ENCODE data around the gene ADAMTS6. TPM values are rescaled to one million over a fixed set of nuclear protein-coding genes. Genes with fewer than 3 reads are reported as not detected.

Gene ADAMTS6
- total RNA-seq, 2 experiments from 2014 or later = 1.1 to 1.9 TPM

GRCh38 chr5:65197531-65198455 is 283.9 kb downstream of the ADAMTS6 start:
- ChIA-PET CTCF (interaction anchor here (0.6 to 1.6 kb wide), 2 partner anchors 13 to 156 kb away, joined by 3 read pairs; no protein-coding TSS in a partner anchor), POLR2A (no interaction called here)
- H3K27me3 Mint-ChIP-seq = no peaks in the 10 kb centered on the region
- TF ChIP-seq CTCF (IDR thresholded peaks at IDR 0.05) = no peak
- DNase-seq (no peak), ATAC-seq (no peak)
- H3K4me1 Mint-ChIP-seq (ENCODE audit: low read depth) = peaks cover 3% of the 10 kb centered on the region
- intact Hi-C loops (cut with micrococcal nuclease) = no loop called here
- H3K27ac Mint-ChIP-seq = no peak overlapping the region
- H3K9me3 Mint-ChIP-seq = no peaks in the 10 kb centered on the region
- H3K4me3 Mint-ChIP-seq = no peak overlapping the region
- H3K36me3 Mint-ChIP-seq (ENCODE audit: low read depth) = no peaks in the 10 kb centered on the region

- Mint-ChIP-seq H3K36me3 (ENCODE audit: low read depth) (no peaks in the 10 kb centered on the region), H3K4me1 (ENCODE audit: low read depth) (peaks cover 15% of the 10 kb centered on the region), H3K27ac (no peak overlapping the region), H3K4me3 (no peak overlapping the region), H3K9me3 (no peaks in the 10 kb centered on the region), H3K27me3 (no peaks in the 10 kb centered on the region)
- DNase-seq (no peak), ATAC-seq (no peak)
- TF ChIP-seq CTCF (IDR thresholded peaks at IDR 0.05) = no peak
- ChIA-PET POLR2A (interaction anchor here (1.2 kb wide), 1 partner anchor 10 kb away, joined by 3 read pairs; no protein-coding TSS in a partner anchor), CTCF (no interaction called here)
- intact Hi-C loops (cut with micrococcal nuclease) = no loop called here
Observed at GRCh38 chr5:65194871-65195270, 286.8 kb downstream of the ADAMTS6 start.

- POLR2A ChIA-PET = no interaction called here
- TF ChIP-seq CTCF (IDR thresholded peaks at IDR 0.05) = no peak
- no peak overlapping the region for H3K4me3 Mint-ChIP-seq
- H3K27ac Mint-ChIP-seq = no peak overlapping the region
- intact Hi-C loops (cut with micrococcal nuclease) = no loop called here
- no peaks in the 10 kb centered on the region for H3K36me3 Mint-ChIP-seq (ENCODE audit: low read depth)
- no peaks in the 10 kb centered on the region for H3K9me3 Mint-ChIP-seq
- CTCF ChIA-PET = interaction anchor here (0.8 kb wide), 1 partner anchor 89 kb away, joined by 3 read pairs; no protein-coding TSS in a partner anchor
- ATAC-seq (no peak), DNase-seq (no peak)
- no peaks in the 10 kb centered on the region for H3K27me3 Mint-ChIP-seq
- H3K4me1 Mint-ChIP-seq (ENCODE audit: low read depth) = peaks cover 21% of the 10 kb centered on the region
Observed at GRCh38 chr5:65192331-65192730, 289.4 kb downstream of the ADAMTS6 start.

GRCh38 chr5:65191554-65192135 is 290.1 kb downstream of the ADAMTS6 start:
- intact Hi-C loops (cut with micrococcal nuclease) = no loop called here
- ChIA-PET CTCF (interaction anchor here (0.8 kb wide), 1 partner anchor 88 kb away, joined by 3 read pairs; no protein-coding TSS in a partner anchor), POLR2A (interaction anchor here (0.7 kb wide), 1 partner anchor 14 kb away, joined by 3 read pairs; no protein-coding TSS in a partner anchor)
- DNase-seq = no peak
- no peak overlapping the region for H3K4me3 Mint-ChIP-seq
- H3K4me1 Mint-ChIP-seq (ENCODE audit: low read depth) = peaks cover 21% of the 10 kb centered on the region
- no peaks in the 10 kb centered on the region for H3K27me3 Mint-ChIP-seq
- TF ChIP-seq CTCF (IDR thresholded peaks at IDR 0.05) = no peak
- ATAC-seq = no peak
- H3K27ac Mint-ChIP-seq = no peak overlapping the region
- H3K9me3 Mint-ChIP-seq = no peaks in the 10 kb centered on the region
- no peaks in the 10 kb centered on the region for H3K36me3 Mint-ChIP-seq (ENCODE audit: low read depth)
